ENCODE measurements around the gene LARP4B. TPM values are rescaled to one million over a fixed set of nuclear protein-coding genes. Genes with fewer than 3 reads are reported as not detected.

LARP4B gene
- polyA plus RNA-seq, 1 of the 3 experiments (the other 2 are of a cell fraction) = 23.3 TPM

- H3K9ac ChIP-seq = no peak overlapping the region
- no peak overlapping the region for H3K27ac ChIP-seq (ENCODE audit: low read depth in 2 of 2, low read length in 1 of 2)
- no peaks in the 10 kb centered on the region for H3K36me3 ChIP-seq (replicated peaks in 1 of 2; ENCODE audit: control insufficient read depth in 1 of 2, insufficient read depth in 2 of 2, low read length in 1 of 2)
- DNase-seq = no peak
- H3K4me3 ChIP-seq (ENCODE audit: low read depth in 2 of 2, low read length in 1 of 2) = no peak overlapping the region
- WGBS (ENCODE audit: low lambda C conversion rate) = 87% methylated on average over 14 of the region's 15 CpGs
- no peaks in the 10 kb centered on the region for H3K4me1 ChIP-seq (ENCODE audit: control insufficient read depth in 1 of 2, insufficient read depth in 2 of 2, low read depth in 1 of 2, low read length in 1 of 2)
- H3K79me2 ChIP-seq (ENCODE audit: insufficient read depth) = no peaks in the 10 kb centered on the region
- TF ChIP-seq FOXJ3 (CRISPR knock-in tag; IDR thresholded peaks at IDR 0.05) = no peak
- no peak for TF ChIP-seq CHD2 (IDR thresholded peaks at IDR 0.05; ENCODE audit: low read length, partially characterized antibody)
- no peak for TF ChIP-seq EP300 (IDR thresholded peaks at IDR 0.05; ENCODE audit: borderline replicate concordance in 1 of 2, low read depth in 1 of 2, low read length in 1 of 2)
- no peak for TF ChIP-seq FOXM1 (IDR thresholded peaks at IDR 0.05; ENCODE audit: low read depth)
- TF ChIP-seq RFX5 (IDR thresholded peaks at IDR 0.05; ENCODE audit: low read length) = no peak
- TF ChIP-seq GATA2 (CRISPR knock-in tag; IDR thresholded peaks at IDR 0.05) = no peak
- no peak for TF ChIP-seq TCF12 (IDR thresholded peaks at IDR 0.05)
- TF ChIP-seq USF1 (IDR thresholded peaks at IDR 0.05; ENCODE audit: borderline replicate concordance, low read depth) = no peak
- no peak for TF ChIP-seq ZBTB33 (IDR thresholded peaks at IDR 0.05; ENCODE audit: borderline replicate concordance, low read depth)
- no peak for TF ChIP-seq RXRA (IDR thresholded peaks at IDR 0.05; ENCODE audit: borderline replicate concordance, low read depth)
- TF ChIP-seq GABPA (IDR thresholded peaks at IDR 0.05; ENCODE audit: low read depth) = no peak
- no peak for TF ChIP-seq MXI1 (IDR thresholded peaks at IDR 0.05; ENCODE audit: low read depth, low read length)
- no peak for TF ChIP-seq SIN3A (IDR thresholded peaks at IDR 0.05; ENCODE audit: borderline replicate concordance, low read depth, low read length)
- no peak for TF ChIP-seq SMC3 (IDR thresholded peaks at IDR 0.05; ENCODE audit: low read depth, low read length)
- no peaks in the 10 kb centered on the region for H3K9me3 ChIP-seq
- ChIA-PET POLR2A (no interaction called here), CTCF (no interaction called here)
- H3K4me2 ChIP-seq = no peak overlapping the region
- no peaks in the 10 kb centered on the region for H3K27me3 ChIP-seq (ENCODE audit: insufficient read depth)
- no peaks in the 10 kb centered on the region for H3F3A ChIP-seq (replicated peaks; ENCODE audit: insufficient read depth)
- H2AFZ ChIP-seq (ENCODE audit: low read depth) = no peak overlapping the region
- H3K9me2 ChIP-seq = no peaks in the 10 kb centered on the region
- H4K20me1 ChIP-seq (ENCODE audit: insufficient read depth) = no peaks in the 10 kb centered on the region
Measured at GRCh38 chr10:964321-964987, 32.9 kb upstream of the LARP4B start.

GRCh38 chr10:963655-964054 is 32.1 kb upstream of the LARP4B start:
- no peak overlapping the region for H3K4me2 ChIP-seq
- no peaks in the 10 kb centered on the region for H3K9me3 ChIP-seq
- POLR2A ChIA-PET = no interaction called here
- H3F3A ChIP-seq (replicated peaks; ENCODE audit: insufficient read depth) = no peaks in the 10 kb centered on the region
- H3K9ac ChIP-seq = no peak overlapping the region
- H2AFZ ChIP-seq (ENCODE audit: low read depth) = no peak overlapping the region
- H3K27me3 ChIP-seq (ENCODE audit: insufficient read depth) = no peaks in the 10 kb centered on the region
- CTCF ChIA-PET = no interaction called here
- no peaks in the 10 kb centered on the region for H3K4me1 ChIP-seq (ENCODE audit: control insufficient read depth in 1 of 2, insufficient read depth in 2 of 2, low read depth in 1 of 2, low read length in 1 of 2)
- 82% methylated on average over 4 of the region's 4 CpGs for WGBS (ENCODE audit: low lambda C conversion rate)
- H3K36me3 ChIP-seq (replicated peaks in 1 of 2; ENCODE audit: control insufficient read depth in 1 of 2, insufficient read depth in 2 of 2, low read length in 1 of 2) = no peaks in the 10 kb centered on the region
- DNase-seq = no peak
- H4K20me1 ChIP-seq (ENCODE audit: insufficient read depth) = no peaks in the 10 kb centered on the region
- no peaks in the 10 kb centered on the region for H3K79me2 ChIP-seq (ENCODE audit: insufficient read depth)
- H3K27ac ChIP-seq (ENCODE audit: low read depth in 2 of 2, low read length in 1 of 2) = no peak overlapping the region
- H3K9me2 ChIP-seq = no peaks in the 10 kb centered on the region
- H3K4me3 ChIP-seq (ENCODE audit: low read depth in 2 of 2, low read length in 1 of 2) = no peak overlapping the region
- no peak for TF ChIP-seq REST (IDR thresholded peaks at IDR 0.05; ENCODE audit: low read depth, low read length)
- TF ChIP-seq RCOR1 (IDR thresholded peaks at IDR 0.05; ENCODE audit: low read length) = no peak
- TF ChIP-seq CHD2 (IDR thresholded peaks at IDR 0.05; ENCODE audit: low read length, partially characterized antibody) = no peak
- TF ChIP-seq TEAD4 (IDR thresholded peaks at IDR 0.05; ENCODE audit: borderline replicate concordance, insufficient read depth) = no peak
- no peak for TF ChIP-seq RAD21 (IDR thresholded peaks at IDR 0.05; ENCODE audit: low read length)
- no peak for TF ChIP-seq CTCF (IDR thresholded peaks at IDR 0.05)
- no peak for TF ChIP-seq RXRA (IDR thresholded peaks at IDR 0.05; ENCODE audit: borderline replicate concordance, low read depth)
